GM13976 (cell line): ENCODE measurements around the gene PXDN.

Source experiments
- DNase-seq: peaks from one replicate; pipeline ENCODE4 v3.0.0; 2012; ENCODE audit warnings: low spot score
- CTCF ChIP-seq: IDR thresholded peaks from 2 replicates; pipeline ENCODE4 v1.5.1; 2012; ENCODE audit warnings: borderline replicate concordance, mild to moderate bottlenecking; ENCODE audit not compliant: insufficient read depth; ENCODE audit errors: extremely low read depth, missing control alignments, control extremely low read depth
- in situ Hi-C: fragments of 300-500 bp; cut with MboI; formaldehyde crosslinking; loops from one replicate; pipeline ENCODE4 v1.12.0; 2022; ENCODE audit warnings: low sequenced_read_pairs, mixed read lengths, inconsistent platforms; ENCODE audit not compliant: unreplicated experiment

The PXDN gene

DNA sequence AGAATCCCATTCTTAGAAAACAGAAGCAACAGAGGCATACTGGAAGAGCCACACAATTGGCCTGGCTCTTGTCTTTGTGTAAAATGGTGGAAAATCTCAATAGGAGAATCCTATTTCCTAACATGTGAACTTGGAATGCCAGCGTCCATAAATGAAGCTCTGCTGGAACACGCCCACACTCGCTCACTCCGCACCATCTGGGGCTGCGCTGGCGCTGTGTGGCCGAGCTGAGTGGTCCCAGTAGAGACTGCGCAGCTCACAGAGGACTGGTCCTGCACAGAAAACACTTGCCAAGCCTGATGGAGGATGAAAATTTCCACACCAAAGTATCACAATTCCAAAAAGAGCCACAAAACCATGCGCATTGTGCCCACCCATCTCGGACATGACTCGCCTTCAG is 56.2 kb downstream of the PXDN start:
- TF ChIP-seq CTCF, result no peak
- in situ Hi-C loops, result no loop called here

GRCh38 chr2:1687254-1687653 is 57.1 kb downstream of the PXDN start:
- no peak for TF ChIP-seq CTCF
- in situ Hi-C loops, result no loop called here
- DNase-seq, result no peak

More for the DNA sequence above, 56.2 kb downstream of the PXDN start:
- DNase-seq, result no peak

DNA sequence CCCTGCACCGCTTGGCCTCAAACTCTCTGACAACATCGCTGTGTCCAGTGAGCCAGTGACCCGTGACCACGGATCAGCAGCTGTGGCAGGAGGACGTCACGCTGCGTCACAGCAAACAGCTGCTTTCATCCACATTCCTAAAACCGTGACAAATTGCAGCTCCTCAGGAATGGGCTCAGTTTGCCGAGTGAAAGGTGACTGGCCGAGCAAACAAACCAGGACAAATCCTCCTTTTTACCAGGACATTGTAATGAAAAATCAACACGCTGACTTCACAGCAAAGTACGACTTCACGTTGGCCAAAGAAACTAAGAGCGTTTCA is 57.6 kb downstream of the PXDN start:
- DNase-seq, result no peak
- no peak for TF ChIP-seq CTCF
- in situ Hi-C loops, result no loop called here

- in situ Hi-C loops, result no loop called here
- no peak for DNase-seq
- TF ChIP-seq CTCF, result no peak
Observed at GRCh38 chr2:1685957-1686783, 58.1 kb downstream of the PXDN start.

- no peak for DNase-seq
- TF ChIP-seq CTCF, result no peak
- in situ Hi-C loops, result no loop called here
Observed at GRCh38 chr2:1685078-1685956, 59.0 kb downstream of the PXDN start.

- in situ Hi-C loops, result no loop called here
- DNase-seq, result no peak
- no peak for TF ChIP-seq CTCF
Observed at GRCh38 chr2:1683297-1683696, 61.0 kb downstream of the PXDN start.
